Progenitor cell of endocrine pancreas (in vitro differentiated cells): ENCODE data around the gene GPD1L. TPM values are rescaled to one million over a fixed set of nuclear protein-coding genes. Genes with fewer than 3 reads are reported as not detected.

Experiments
- DNase-seq: peaks from one replicate; pipeline ENCODE4 v3.0.0; 2021; ENCODE audit warnings: low spot score; ENCODE audit not compliant: unreplicated experiment
- H3K27ac Mint-ChIP-seq: 2 replicates; pipeline ENCODE4 v1.8.0; 2021; ENCODE audit warnings: mild to moderate bottlenecking, moderate library complexity, mixed read lengths
- H3K27me3 Mint-ChIP-seq: 2 replicates; pipeline ENCODE4 v1.8.0; 2021; ENCODE audit warnings: mixed read lengths
- H3K36me3 Mint-ChIP-seq: 2 replicates; pipeline ENCODE4 v1.8.0; 2022; ENCODE audit warnings: mixed read lengths; ENCODE audit not compliant: insufficient read depth
- H3K4me1 Mint-ChIP-seq: 2 replicates; pipeline ENCODE4 v1.8.0; 2021; ENCODE audit warnings: low read depth, mixed read lengths
- H3K4me3 Mint-ChIP-seq: 2 replicates; pipeline ENCODE4 v1.8.0; 2021; ENCODE audit warnings: low read depth, mild to moderate bottlenecking, moderate library complexity, mixed read lengths
- H3K9me3 Mint-ChIP-seq: 2 replicates; pipeline ENCODE4 v1.8.0; 2021; ENCODE audit warnings: low read depth, mixed read lengths
- total RNA-seq: library from RNA; stranded (reverse); gene quantifications from 2 replicates; pipeline ENCODE4 v1.2.1, GENCODE V29; 2021
- TF ChIP-seq, protein P1 (sequence below): fragments of 200-600 bp; sonication (generic); IDR thresholded peaks from one replicate; pipeline ENCODE4 v1.5.0; 2021; ENCODE audit warnings: antibody characterized with exemption, mild to moderate bottlenecking; ENCODE audit not compliant: unreplicated experiment

GPD1L gene
- total RNA-seq, 1 donor from 2014 or later, result 13.8 TPM

DNA sequence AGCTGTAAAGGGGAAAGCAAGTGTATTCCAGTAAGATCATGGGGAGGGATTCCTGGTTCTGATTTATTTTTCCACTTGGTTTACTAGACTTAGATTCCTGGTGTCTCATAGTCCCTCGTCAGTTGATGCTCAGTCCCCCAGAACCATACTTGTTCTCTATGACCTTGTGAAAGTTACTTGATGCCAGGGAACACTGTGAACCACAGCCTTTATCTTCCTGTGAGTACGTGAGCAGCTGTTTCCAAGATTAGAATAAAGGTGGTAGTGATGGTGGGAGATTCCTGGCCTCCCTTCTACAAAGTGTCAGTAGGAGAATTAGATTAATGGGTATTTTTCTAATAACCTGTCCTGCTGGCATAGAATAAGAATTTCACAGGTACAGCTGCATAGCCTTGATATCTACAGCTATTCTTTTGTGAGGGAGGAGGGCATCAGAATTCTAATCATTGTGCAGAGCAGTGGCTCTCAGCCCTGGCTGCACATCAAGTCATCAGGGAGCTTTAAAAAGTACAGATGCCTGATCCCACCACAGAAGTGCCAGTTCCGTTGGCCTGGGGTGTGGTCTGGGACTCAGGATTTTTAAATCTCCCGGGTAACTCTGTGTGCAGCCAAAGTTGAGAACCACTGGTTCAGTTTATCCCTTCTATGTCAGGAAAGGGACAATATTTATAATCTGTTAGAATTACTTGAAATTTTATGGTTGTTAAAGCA lies 20.0 kb downstream of the GPD1L start:
- DNase-seq, result no peak
- Mint-ChIP-seq H3K4me1 (peaks cover 17% of the 10 kb centered on the region), H3K27me3 (no peaks in the 10 kb centered on the region), H3K36me3 (peaks cover 4% of the 10 kb centered on the region), H3K9me3 (no peaks in the 10 kb centered on the region), H3K27ac (no peak overlapping the region), H3K4me3 (no peak overlapping the region)
- TF ChIP-seq, protein P1, sequence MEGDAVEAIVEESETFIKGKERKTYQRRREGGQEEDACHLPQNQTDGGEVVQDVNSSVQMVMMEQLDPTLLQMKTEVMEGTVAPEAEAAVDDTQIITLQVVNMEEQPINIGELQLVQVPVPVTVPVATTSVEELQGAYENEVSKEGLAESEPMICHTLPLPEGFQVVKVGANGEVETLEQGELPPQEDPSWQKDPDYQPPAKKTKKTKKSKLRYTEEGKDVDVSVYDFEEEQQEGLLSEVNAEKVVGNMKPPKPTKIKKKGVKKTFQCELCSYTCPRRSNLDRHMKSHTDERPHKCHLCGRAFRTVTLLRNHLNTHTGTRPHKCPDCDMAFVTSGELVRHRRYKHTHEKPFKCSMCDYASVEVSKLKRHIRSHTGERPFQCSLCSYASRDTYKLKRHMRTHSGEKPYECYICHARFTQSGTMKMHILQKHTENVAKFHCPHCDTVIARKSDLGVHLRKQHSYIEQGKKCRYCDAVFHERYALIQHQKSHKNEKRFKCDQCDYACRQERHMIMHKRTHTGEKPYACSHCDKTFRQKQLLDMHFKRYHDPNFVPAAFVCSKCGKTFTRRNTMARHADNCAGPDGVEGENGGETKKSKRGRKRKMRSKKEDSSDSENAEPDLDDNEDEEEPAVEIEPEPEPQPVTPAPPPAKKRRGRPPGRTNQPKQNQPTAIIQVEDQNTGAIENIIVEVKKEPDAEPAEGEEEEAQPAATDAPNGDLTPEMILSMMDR, result no peak

- no peak for DNase-seq
- Mint-ChIP-seq H3K27me3 (no peaks in the 10 kb centered on the region), H3K9me3 (no peaks in the 10 kb centered on the region), H3K4me3 (no peak overlapping the region), H3K4me1 (peaks cover 17% of the 10 kb centered on the region), H3K27ac (no peak overlapping the region), H3K36me3 (peaks cover 4% of the 10 kb centered on the region)
- TF ChIP-seq, protein P1, result no peak
These were observed 20.9 kb downstream of the GPD1L start for GRCh38 chr3:32127219-32127826.

GRCh38 chr3:32128936-32129335 lies 22.5 kb downstream of the GPD1L start:
- H3K36me3 Mint-ChIP-seq, result peaks cover 4% of the 10 kb centered on the region
- H3K27me3 Mint-ChIP-seq, result no peaks in the 10 kb centered on the region
- peaks cover 18% of the 10 kb centered on the region for H3K4me1 Mint-ChIP-seq
- TF ChIP-seq, protein P1, result no peak
- peak overlapping the region; percentile 14 for H3K27ac Mint-ChIP-seq
- no peak overlapping the region for H3K4me3 Mint-ChIP-seq
- H3K9me3 Mint-ChIP-seq, result no peaks in the 10 kb centered on the region
- DNase-seq, result no peak

- Mint-ChIP-seq H3K9me3 (peaks cover under 1% of the 10 kb centered on the region), H3K4me3 (no peak overlapping the region), H3K27me3 (peaks cover under 1% of the 10 kb centered on the region), H3K4me1 (peaks cover 18% of the 10 kb centered on the region), H3K36me3 (peaks cover 4% of the 10 kb centered on the region), H3K27ac (peak overlapping the region; percentile 39)
- DNase-seq, result no peak
- TF ChIP-seq, protein P1, result no peak
These were observed 23.4 kb downstream of the GPD1L start for GRCh38 chr3:32129832-32130231.

DNA sequence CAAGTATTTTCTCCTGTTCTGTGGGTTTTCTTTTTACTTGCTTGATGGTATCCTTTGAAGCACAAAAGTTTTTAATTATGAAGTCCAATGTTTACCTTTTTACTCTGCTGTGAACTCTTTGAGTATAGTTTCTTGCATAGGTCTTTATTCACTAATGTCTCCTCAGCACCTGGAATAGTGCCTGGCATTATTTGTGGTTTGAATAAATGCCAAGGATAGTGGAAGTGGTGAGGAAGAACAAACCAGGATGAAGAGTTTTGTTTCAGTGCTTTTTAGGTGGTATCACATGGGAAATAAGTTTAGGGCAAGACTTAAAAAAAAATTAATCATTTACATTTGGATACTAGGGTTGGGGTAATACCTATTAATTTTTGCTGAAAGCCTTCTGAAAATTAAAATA lies 25.7 kb downstream of the GPD1L start:
- H3K4me3 Mint-ChIP-seq, result no peak overlapping the region
- no peak for DNase-seq
- TF ChIP-seq, protein P1, result no peak
- H3K27me3 Mint-ChIP-seq, result peaks cover 3% of the 10 kb centered on the region
- peaks cover 6% of the 10 kb centered on the region for H3K36me3 Mint-ChIP-seq
- H3K27ac Mint-ChIP-seq, result no peak overlapping the region
- peaks cover 4% of the 10 kb centered on the region for H3K9me3 Mint-ChIP-seq
- peaks cover 15% of the 10 kb centered on the region for H3K4me1 Mint-ChIP-seq
